Sigmoid colon (tissue), 7 donors: ENCODE data around the gene ITPRIPL2. TPM values are rescaled to one million over a fixed set of nuclear protein-coding genes. Genes with fewer than 3 reads are reported as not detected.
A peak's percentile ranks its signal among the peaks of the same experiment; 100 is the strongest.

Experiments
- DNase-seq: peaks from one replicate; pipeline ENCODE4 v3.0.0-alpha.2; 2019
- H3K27ac ChIP-seq, 4 donors: fragments of 200-600 bp; sonication (generic); one replicate each; pipeline ENCODE4 v1.5.1; 2016 to 2019; ENCODE audit warnings: mild to moderate bottlenecking in 1 of 4
- H3K27me3 ChIP-seq, 3 donors: fragments of 200-600 bp; sonication (generic); one replicate each; pipeline ENCODE4 v1.5.1; 2019; ENCODE audit warnings: mild to moderate bottlenecking in 1 of 3
- H3K36me3 ChIP-seq, 4 donors: fragments of 200-600 bp; sonication (generic); one replicate each; pipeline ENCODE4 v1.5.1; 2016 to 2019
- H3K4me1 ChIP-seq, 4 donors: fragments of 200-600 bp; sonication (generic); one replicate each; pipeline ENCODE4 v1.5.1; 2017 to 2019
- H3K4me3 ChIP-seq, 4 donors: fragments of 200-600 bp; sonication (generic); one replicate each; pipeline ENCODE4 v1.5.1; 2017 to 2019; ENCODE audit warnings: mild to moderate bottlenecking in 2 of 4, moderate library complexity in 1 of 4
- H3K9me3 ChIP-seq, 4 donors: fragments of 200-600 bp in 3 of 4; sonication (generic) in 3 of 4; one replicate each; pipeline versions ENCODE4 v1.5.1 to v1.6.1; 2013 to 2019
- CTCF ChIP-seq, 4 experiments: fragments of 450-650 bp in 3 of 4; fragments of 200-600 bp in 1 of 4; IDR thresholded peaks; one replicate each; pipeline ENCODE4 v1.5.1; 2016 to 2019; ENCODE audit warnings: antibody characterized with exemption in 4 of 4, mild to moderate bottlenecking in 3 of 4, moderate library complexity in 2 of 4
- EP300 ChIP-seq, 4 donors: sonication (generic); formaldehyde crosslinking; IDR thresholded peaks; one replicate each; pipeline ENCODE4 v1.6.1; 2017; ENCODE audit warnings: antibody characterized with exemption in 4 of 4
- POLR2A ChIP-seq, 2 donors: fragments of 450-650 bp; IDR thresholded peaks; one replicate each; pipeline ENCODE4 v1.6.1; 2016; ENCODE audit warnings: antibody characterized with exemption in 2 of 2, mild to moderate bottlenecking in 2 of 2, moderate library complexity in 2 of 2
- POLR2AphosphoS5 ChIP-seq, 4 donors: sonication (generic); formaldehyde crosslinking; IDR thresholded peaks; one replicate each; pipeline ENCODE4 v1.6.1; 2017; ENCODE audit warnings: antibody characterized with exemption in 4 of 4
- WGBS, 2 donors: extraction: QIAGEN DNeasy Blood & Tissue Kit; methylation state at CpG; one replicate each; pipeline ENCODE4 v1.1.7; 2013; 5-methylcytosine and 5-hydroxymethylcytosine counted together
- intact Hi-C: fragments of 100-400 bp; cut with DNase I; formaldehyde crosslinking; loops from one replicate; pipeline ENCODE4 v1.15.1; 2023
- polyA plus RNA-seq, 3 donors: library from polyadenylated mRNA; stranded (reverse); fragments of 200-250 nt; gene quantifications; one replicate each; pipeline ENCODE4 v1.2.3, GENCODE V29; 2013
- total RNA-seq, 4 donors: library from RNA; depleted of rRNA; stranded (reverse); fragments of >200 nt; gene quantifications; one replicate each; pipeline ENCODE4 v1.1.0, GENCODE V29; 2016
- donor health status: healthy with polysubstance abuse.
- donor health status: Bipolar disorder and iron deficiency.
- donor health status: healthy.

The ITPRIPL2 gene
- total and polyA plus RNA-seq, 7 donors: 5.5 to 61.6 (median 28.1) TPM

GRCh38 chr16:19127674-19128131 lies 13.9 kb downstream of the ITPRIPL2 start:
- WGBS, 2 donors: 73 to 80% methylated on average over 3 of the region's 3 CpGs
- H3K4me1 ChIP-seq: peaks cover 0 to 26% (median 14%) of the 10 kb centered on the region in 4 donors
- H3K27me3 ChIP-seq: no peaks in the 10 kb centered on the region
- H3K27ac ChIP-seq: no peak overlapping the region
- DNase-seq: no peak
- H3K4me3 ChIP-seq: no peak overlapping the region
- H3K36me3 ChIP-seq: no peaks in the 10 kb centered on the region
- intact Hi-C loops: no loop called here
- TF ChIP-seq POLR2AphosphoS5 (IDR thresholded peaks at IDR 0.05) (no peak), POLR2A (IDR thresholded peaks at IDR 0.05) (no peak), EP300 (IDR thresholded peaks at IDR 0.05) (no peak), CTCF (IDR thresholded peaks at IDR 0.05) (no peak)
- peaks cover 0 to 5% (median 0%) of the 10 kb centered on the region in 4 donors for H3K9me3 ChIP-seq

- no peak overlapping the region for H3K27ac ChIP-seq
- H3K27me3 ChIP-seq: no peaks in the 10 kb centered on the region
- peaks cover 0 to 26% (median 14%) of the 10 kb centered on the region in 4 donors for H3K4me1 ChIP-seq
- H3K4me3 ChIP-seq: no peak overlapping the region
- intact Hi-C loops: no loop called here
- peaks cover 0 to 5% (median 0%) of the 10 kb centered on the region in 4 donors for H3K9me3 ChIP-seq
- no peak for DNase-seq
- no peak for TF ChIP-seq POLR2AphosphoS5 (IDR thresholded peaks at IDR 0.05)
- TF ChIP-seq CTCF (IDR thresholded peaks at IDR 0.05): no peak
- TF ChIP-seq POLR2A (IDR thresholded peaks at IDR 0.05): no peak
- TF ChIP-seq EP300 (IDR thresholded peaks at IDR 0.05): no peak
- WGBS, 2 donors: 52 to 76% methylated on average over 7 of the region's 7 CpGs
- H3K36me3 ChIP-seq: no peaks in the 10 kb centered on the region
These were observed 14.9 kb downstream of the ITPRIPL2 start for GRCh38 chr16:19128454-19129200.

GRCh38 chr16:19130385-19130784 lies 16.6 kb downstream of the ITPRIPL2 start:
- Histone ChIP-seq H3K27ac (peak overlapping the region; percentile 66 to 71 (median 70)), H3K9me3 (peaks cover 0 to 5% (median 0%) of the 10 kb centered on the region in 4 donors), H3K4me1 (peaks cover 0 to 26% (median 14%) of the 10 kb centered on the region in 4 donors), H3K27me3 (no peaks in the 10 kb centered on the region), H3K36me3 (no peaks in the 10 kb centered on the region), H3K4me3 (no peak overlapping the region)
- intact Hi-C loops: no loop called here
- no peak for TF ChIP-seq CTCF (IDR thresholded peaks at IDR 0.05)
- no peak for TF ChIP-seq POLR2A (IDR thresholded peaks at IDR 0.05)
- TF ChIP-seq EP300 (IDR thresholded peaks at IDR 0.05): no peak
- no peak for TF ChIP-seq POLR2AphosphoS5 (IDR thresholded peaks at IDR 0.05)
- DNase-seq: no peak
- WGBS, 2 donors: 28 to 65% methylated on average over 7 of the region's 7 CpGs

GRCh38 chr16:19130852-19131824 lies 17.4 kb downstream of the ITPRIPL2 start:
- Histone ChIP-seq H3K27me3 (no peaks in the 10 kb centered on the region), H3K36me3 (no peaks in the 10 kb centered on the region), H3K4me3 (no peak overlapping the region), H3K4me1 (peaks cover 0 to 30% (median 21%) of the 10 kb centered on the region in 4 donors), H3K27ac (peak overlapping the region; percentile 66 to 71 (median 70)), H3K9me3 (peaks cover 0 to 4% (median 0%) of the 10 kb centered on the region in 4 donors)
- peak; percentile 76 for DNase-seq
- TF ChIP-seq POLR2AphosphoS5 (IDR thresholded peaks at IDR 0.05): no peak
- TF ChIP-seq POLR2A (IDR thresholded peaks at IDR 0.05): no peak
- no peak for TF ChIP-seq EP300 (IDR thresholded peaks at IDR 0.05)
- TF ChIP-seq CTCF (IDR thresholded peaks at IDR 0.05): no peak
- intact Hi-C loops: no loop called here
- 38 to 46% methylated on average over 11 of the region's 11 CpGs for WGBS, 2 donors
